HepG2 (cell line): ENCODE measurements around the gene DYNC1I2. TPM values are rescaled to one million over a fixed set of nuclear protein-coding genes. Genes with fewer than 3 reads are reported as not detected.
A peak's percentile ranks its signal among the peaks of the same experiment; 100 is the strongest.

Experiments
- AGO2 ChIP-seq: fragments of 200-400 bp; formaldehyde crosslinking; optimal IDR thresholded peaks from 2 replicates; pipeline ENCODE3; 2017; ENCODE audit warnings: mild to moderate bottlenecking, low read depth, low read length, moderate library complexity
- AKAP8 ChIP-seq: sonication (generic); formaldehyde crosslinking; IDR thresholded peaks from 2 replicates; pipeline ENCODE4 v1.5.1; 2020; ENCODE audit warnings: mild to moderate bottlenecking, missing genetic modification reagents
- BRCA1 ChIP-seq: sonication (generic); formaldehyde crosslinking; IDR thresholded peaks from 2 replicates; pipeline ENCODE4 v1.4.0; 2020; ENCODE audit warnings: missing genetic modification reagents
- PITX1 ChIP-seq: sonication (generic); formaldehyde crosslinking; IDR thresholded peaks from 2 replicates; pipeline ENCODE4 v1.5.1; 2020; ENCODE audit warnings: mild to moderate bottlenecking, missing genetic modification reagents
- POLR2AphosphoS5 ChIP-seq: IDR thresholded peaks from 2 replicates; pipeline ENCODE4 v1.6.1; 2012; ENCODE audit warnings: low read depth, low read length
- RFXAP ChIP-seq: sonication (generic); formaldehyde crosslinking; IDR thresholded peaks from 2 replicates; pipeline ENCODE4 v1.4.0; 2020; ENCODE audit warnings: missing genetic modification reagents, borderline replicate concordance
- SAFB2 ChIP-seq: sonication (generic); formaldehyde crosslinking; IDR thresholded peaks from 2 replicates; pipeline ENCODE4 v1.5.1; 2020; ENCODE audit warnings: missing genetic modification reagents, low read depth, mild to moderate bottlenecking, borderline replicate concordance
- ZBTB21 ChIP-seq: sonication (generic); formaldehyde crosslinking; IDR thresholded peaks from 2 replicates; pipeline ENCODE4 v1.4.0; 2020; ENCODE audit warnings: missing genetic modification reagents
- ZNF101 ChIP-seq: sonication (generic); formaldehyde crosslinking; IDR thresholded peaks from 2 replicates; pipeline ENCODE4 v1.4.0; 2020; ENCODE audit warnings: mild to moderate bottlenecking, low read depth, missing genetic modification reagents, borderline replicate concordance
- ZNF468 ChIP-seq: sonication (generic); formaldehyde crosslinking; IDR thresholded peaks from 2 replicates; pipeline ENCODE4 v1.8.0; 2022; ENCODE audit warnings: mild to moderate bottlenecking, moderate library complexity, missing genetic modification reagents
- ZNF556 ChIP-seq: sonication (generic); formaldehyde crosslinking; IDR thresholded peaks from 2 replicates; pipeline ENCODE4 v1.4.0; 2020; ENCODE audit warnings: mild to moderate bottlenecking, missing genetic modification reagents, borderline replicate concordance
- ZNF768 ChIP-seq: sonication (generic); formaldehyde crosslinking; IDR thresholded peaks from 2 replicates; pipeline ENCODE4 v1.4.0; 2020; ENCODE audit warnings: missing genetic modification reagents
- ZNF788 ChIP-seq: sonication (generic); formaldehyde crosslinking; IDR thresholded peaks from 2 replicates; pipeline ENCODE4 v1.5.0; 2020; ENCODE audit warnings: mild to moderate bottlenecking, missing genetic modification reagents, borderline replicate concordance
- ZNF83 ChIP-seq: sonication (generic); formaldehyde crosslinking; IDR thresholded peaks from 2 replicates; pipeline ENCODE4 v1.4.0; 2020; ENCODE audit warnings: missing genetic modification reagents, mild to moderate bottlenecking, borderline replicate concordance
- ZSCAN9 ChIP-seq: IDR thresholded peaks from 2 replicates; pipeline ENCODE4 v1.6.1; 2016; ENCODE audit warnings: borderline replicate concordance
- polyA plus RNA-seq, 8 experiments: library from polyadenylated mRNA; depleted of rRNA in 3 of 8; stranded (reverse) in 7 of 8; unstranded in 1 of 8; fragments of >200 nt; fragmentation: Illumina TruSeq in 4 of 8; extraction: Trizol in 4 of 8; gene quantifications; 2 replicates each; pipeline versions ENCODE4 v1.2.1 to v1.2.3, GENCODE V29; 2011 to 2016; ENCODE audit warnings: low read depth in 4 of 8, missing spikeins in 1 of 8, mixed read lengths in 1 of 8; ENCODE audit not compliant: insufficient read depth in 1 of 8
- total RNA-seq, 5 experiments: library from RNA; depleted of rRNA; stranded (reverse); fragments of >200 nt; fragmentation: Illumina TruSeq; extraction: Trizol; gene quantifications; 2 replicates each; pipeline ENCODE4 v1.2.3, GENCODE V29; 2016; ENCODE audit warnings: low read depth in 1 of 5
- TF ChIP-seq, protein P1 (sequence below): IDR thresholded peaks from 2 replicates; pipeline ENCODE4 v1.6.1; 2018; ENCODE audit warnings: missing genetic modification reagents
- TF ChIP-seq, protein P2 (sequence below): sonication (generic); formaldehyde crosslinking; IDR thresholded peaks from 2 replicates; pipeline ENCODE4 v1.4.0; 2020; ENCODE audit warnings: mild to moderate bottlenecking, missing genetic modification reagents, borderline replicate concordance
- TF ChIP-seq, protein P3 (sequence below): IDR thresholded peaks from 2 replicates; pipeline ENCODE4 v1.6.1; 2016; ENCODE audit warnings: low read depth, borderline replicate concordance
- TF ChIP-seq, protein P4 (sequence below): sonication (generic); formaldehyde crosslinking; IDR thresholded peaks from 2 replicates; pipeline ENCODE4 v1.8.1; 2023; ENCODE audit warnings: mild to moderate bottlenecking, missing genetic modification reagents, borderline replicate concordance

DYNC1I2 gene
- total and polyA plus RNA-seq, 2 of the 13 experiments (the other 11 are each of a cell fraction or from before 2014, with no cell fraction given), result 84.0 to 99.8 TPM

DNA sequence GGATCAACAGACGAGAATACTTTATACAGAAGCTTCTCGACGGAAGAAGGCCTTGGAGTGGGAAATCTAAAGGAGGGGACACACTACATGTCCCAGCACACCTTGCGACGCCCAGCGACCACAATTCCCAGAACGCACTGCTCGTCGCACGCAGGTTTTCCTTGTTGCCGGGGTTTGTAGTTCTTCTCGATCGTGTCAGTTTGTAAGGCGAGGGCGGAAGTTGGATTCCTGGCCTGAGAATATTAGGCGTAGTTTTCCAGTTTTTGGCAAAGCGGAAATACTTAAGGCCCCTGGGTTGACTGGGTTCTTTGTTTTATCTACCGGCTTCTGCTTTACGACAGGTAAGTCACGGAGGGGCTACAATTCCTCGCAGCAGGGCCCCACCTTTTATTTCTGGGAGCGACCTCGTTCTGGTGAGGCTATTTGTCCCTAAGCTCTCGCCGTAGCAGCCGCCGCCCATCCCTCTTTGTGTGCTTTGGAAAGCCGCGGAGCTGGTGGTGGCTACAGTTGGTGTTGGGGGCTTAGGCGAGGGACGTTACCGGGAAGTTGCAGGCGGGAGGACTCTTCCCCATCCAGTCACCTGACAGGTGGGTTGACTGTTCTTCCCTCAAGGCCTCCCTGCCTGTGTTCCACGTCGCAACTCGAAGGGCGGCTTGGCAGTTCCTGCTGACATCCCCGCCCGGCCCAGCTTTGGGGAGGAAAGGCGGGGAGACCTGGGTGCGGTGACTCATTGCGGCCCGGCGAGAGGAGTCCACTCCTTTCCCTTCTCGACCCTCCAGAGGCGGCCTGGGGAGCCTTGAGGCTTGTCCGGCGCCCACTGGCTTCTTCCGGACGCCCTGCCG lies at the start of gene DYNC1I2 (continued):
- TF ChIP-seq RFXAP (peak; percentile 84), ZNF788 (CRISPR knock-in tag) (0 out of 2 replicates have a peak, but pooled peaks have one; percentile 72), ZNF468 (0 out of 2 replicates have a peak, but pooled peaks have one; percentile 76), PITX1 (CRISPR knock-in tag) (peak; percentile 53; the same call in 1 of the 2 replicates), POLR2AphosphoS5 (peak; percentile 86), ZSCAN9 (CRISPR knock-in tag) (peak; percentile 72), AGO2 (peak; percentile 74), ZBTB21 (CRISPR knock-in tag) (0 out of 2 replicates have a peak, but pooled peaks have one; percentile 16), SAFB2 (CRISPR knock-in tag) (peak; percentile 46; the same call in 1 of the 2 replicates), ZNF768 (CRISPR knock-in tag) (peak; percentile 72), ZNF83 (CRISPR knock-in tag) (no peak), BRCA1 (CRISPR knock-in tag) (peak; percentile 74), ZNF556 (CRISPR knock-in tag) (peak; percentile 98), AKAP8 (CRISPR knock-in tag) (no peak; the same call in 1 of the 2 replicates), ZNF101 (CRISPR knock-in tag) (peak; percentile 74; the same call in 1 of the 2 replicates)
- TF ChIP-seq, protein P1, sequence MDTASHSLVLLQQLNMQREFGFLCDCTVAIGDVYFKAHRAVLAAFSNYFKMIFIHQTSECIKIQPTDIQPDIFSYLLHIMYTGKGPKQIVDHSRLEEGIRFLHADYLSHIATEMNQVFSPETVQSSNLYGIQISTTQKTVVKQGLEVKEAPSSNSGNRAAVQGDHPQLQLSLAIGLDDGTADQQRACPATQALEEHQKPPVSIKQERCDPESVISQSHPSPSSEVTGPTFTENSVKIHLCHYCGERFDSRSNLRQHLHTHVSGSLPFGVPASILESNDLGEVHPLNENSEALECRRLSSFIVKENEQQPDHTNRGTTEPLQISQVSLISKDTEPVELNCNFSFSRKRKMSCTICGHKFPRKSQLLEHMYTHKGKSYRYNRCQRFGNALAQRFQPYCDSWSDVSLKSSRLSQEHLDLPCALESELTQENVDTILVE, result peak; percentile 46; the same call in 1 of the 2 replicates
- TF ChIP-seq, protein P2, sequence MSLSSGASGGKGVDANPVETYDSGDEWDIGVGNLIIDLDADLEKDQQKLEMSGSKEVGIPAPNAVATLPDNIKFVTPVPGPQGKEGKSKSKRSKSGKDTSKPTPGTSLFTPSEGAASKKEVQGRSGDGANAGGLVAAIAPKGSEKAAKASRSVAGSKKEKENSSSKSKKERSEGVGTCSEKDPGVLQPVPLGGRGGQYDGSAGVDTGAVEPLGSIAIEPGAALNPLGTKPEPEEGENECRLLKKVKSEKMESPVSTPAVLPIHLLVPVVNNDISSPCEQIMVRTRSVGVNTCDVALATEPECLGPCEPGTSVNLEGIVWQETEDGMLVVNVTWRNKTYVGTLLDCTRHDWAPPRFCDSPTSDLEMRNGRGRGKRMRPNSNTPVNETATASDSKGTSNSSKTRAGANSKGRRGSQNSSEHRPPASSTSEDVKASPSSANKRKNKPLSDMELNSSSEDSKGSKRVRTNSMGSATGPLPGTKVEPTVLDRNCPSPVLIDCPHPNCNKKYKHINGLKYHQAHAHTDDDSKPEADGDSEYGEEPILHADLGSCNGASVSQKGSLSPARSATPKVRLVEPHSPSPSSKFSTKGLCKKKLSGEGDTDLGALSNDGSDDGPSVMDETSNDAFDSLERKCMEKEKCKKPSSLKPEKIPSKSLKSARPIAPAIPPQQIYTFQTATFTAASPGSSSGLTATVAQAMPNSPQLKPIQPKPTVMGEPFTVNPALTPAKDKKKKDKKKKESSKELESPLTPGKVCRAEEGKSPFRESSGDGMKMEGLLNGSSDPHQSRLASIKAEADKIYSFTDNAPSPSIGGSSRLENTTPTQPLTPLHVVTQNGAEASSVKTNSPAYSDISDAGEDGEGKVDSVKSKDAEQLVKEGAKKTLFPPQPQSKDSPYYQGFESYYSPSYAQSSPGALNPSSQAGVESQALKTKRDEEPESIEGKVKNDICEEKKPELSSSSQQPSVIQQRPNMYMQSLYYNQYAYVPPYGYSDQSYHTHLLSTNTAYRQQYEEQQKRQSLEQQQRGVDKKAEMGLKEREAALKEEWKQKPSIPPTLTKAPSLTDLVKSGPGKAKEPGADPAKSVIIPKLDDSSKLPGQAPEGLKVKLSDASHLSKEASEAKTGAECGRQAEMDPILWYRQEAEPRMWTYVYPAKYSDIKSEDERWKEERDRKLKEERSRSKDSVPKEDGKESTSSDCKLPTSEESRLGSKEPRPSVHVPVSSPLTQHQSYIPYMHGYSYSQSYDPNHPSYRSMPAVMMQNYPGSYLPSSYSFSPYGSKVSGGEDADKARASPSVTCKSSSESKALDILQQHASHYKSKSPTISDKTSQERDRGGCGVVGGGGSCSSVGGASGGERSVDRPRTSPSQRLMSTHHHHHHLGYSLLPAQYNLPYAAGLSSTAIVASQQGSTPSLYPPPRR (CRISPR knock-in tag), result peak; percentile 61; the same call in 1 of the 2 replicates
- TF ChIP-seq, protein P3, sequence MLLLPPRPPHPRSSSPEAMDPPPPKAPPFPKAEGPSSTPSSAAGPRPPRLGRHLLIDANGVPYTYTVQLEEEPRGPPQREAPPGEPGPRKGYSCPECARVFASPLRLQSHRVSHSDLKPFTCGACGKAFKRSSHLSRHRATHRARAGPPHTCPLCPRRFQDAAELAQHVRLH (CRISPR knock-in tag), result peak; percentile 11; the same call in 1 of the 2 replicates
- TF ChIP-seq, protein P4, sequence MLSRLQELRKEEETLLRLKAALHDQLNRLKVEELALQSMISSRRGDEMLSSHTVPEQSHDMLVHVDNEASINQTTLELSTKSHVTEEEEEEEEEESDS (CRISPR knock-in tag), result no peak; the same call in 1 of the 2 replicates
